IMR-90 (cell line): ENCODE data around the gene TRIO. TPM values are rescaled to one million over a fixed set of nuclear protein-coding genes. Genes with fewer than 3 reads are reported as not detected.

Source experiments
- ATAC-seq: fragments of 200-7000 bp; cut with Tn5 transposase; 2 replicates; pipeline ENCODE4 v1.9.1; 2020; ENCODE audit warnings: low read depth, mild to moderate bottlenecking, moderate library complexity
- BruUV-seq: library from RNA; stranded (reverse); fragments of 400-500 nt; replicated peaks from 2 replicates; lab custom pipeline; 2021; lab: Mats Ljungman, UMichigan
- CTCF ChIA-PET: fragments of 300-600 bp; formaldehyde crosslinking; extraction: SDS; loops from one replicate; lab custom pipeline; 2021; ENCODE audit warnings: antibody characterized with exemption; lab: Yijun Ruan, JAX
- POLR2A ChIA-PET: fragments of 300-600 bp; sonication (Branson Sonifier 250); formaldehyde crosslinking; loops from one replicate; lab custom pipeline; 2022; ENCODE audit warnings: antibody characterized with exemption; ENCODE audit not compliant: unreplicated experiment; lab: Charles Lee
- DNase-seq: peaks from one replicate; pipeline ENCODE4 v3.0.0; 2013
- H2AFZ ChIP-seq: replicated peaks from 2 replicates; pipeline ENCODE3; 2013; ENCODE audit warnings: low read length, mild to moderate bottlenecking; ENCODE audit not compliant: poor library complexity
- H2AK5ac ChIP-seq: 2 replicates; pipeline ENCODE4 v1.6.1; 2013; ENCODE audit warnings: low read depth, low read length, inconsistent platforms
- H2AK9ac ChIP-seq: replicated peaks from 2 replicates; pipeline ENCODE3; 2013; ENCODE audit warnings: mild to moderate bottlenecking, low read depth, low read length, moderate library complexity; ENCODE audit not compliant: poor library complexity
- H2BK120ac ChIP-seq: 2 replicates; pipeline ENCODE4 v1.6.1; 2013; ENCODE audit warnings: low read depth, low read length, inconsistent platforms
- H2BK15ac ChIP-seq: 3 replicates; pipeline ENCODE4 v1.6.1; 2013; ENCODE audit warnings: low read depth, low read length, inconsistent platforms
- H2BK20ac ChIP-seq: 2 replicates; pipeline ENCODE4 v1.6.1; 2013; ENCODE audit warnings: low read depth, mild to moderate bottlenecking, inconsistent platforms, low read length, moderate library complexity
- H2BK5ac ChIP-seq: 2 replicates; pipeline ENCODE4 v1.6.1; 2013; ENCODE audit warnings: mild to moderate bottlenecking, low read depth, low read length, inconsistent platforms; ENCODE audit not compliant: poor library complexity, severe bottlenecking
- H3K14ac ChIP-seq: replicated peaks from 2 replicates; pipeline ENCODE4 v1.6.1; 2013; ENCODE audit warnings: low read depth, low read length, inconsistent platforms
- H3K18ac ChIP-seq: 2 replicates; pipeline ENCODE4 v1.6.1; 2013; ENCODE audit warnings: low read depth, low read length, control low read depth
- H3K23ac ChIP-seq: 2 replicates; pipeline ENCODE4 v1.6.1; 2013; ENCODE audit warnings: low read depth, low read length, inconsistent platforms
- H3K27ac ChIP-seq: 2 replicates; pipeline ENCODE4 v1.5.1; 2013; ENCODE audit warnings: mild to moderate bottlenecking, control low read depth, low read length; ENCODE audit not compliant: insufficient read depth
- H3K27me3 ChIP-seq: 2 replicates; pipeline ENCODE4 v1.6.1; 2013; ENCODE audit warnings: low read length; ENCODE audit not compliant: control insufficient read depth, insufficient read depth
- H3K36me3 ChIP-seq: 2 replicates; pipeline ENCODE4 v1.6.1; 2013; ENCODE audit warnings: low read length, mixed read lengths; ENCODE audit not compliant: control insufficient read depth, insufficient read depth
- H3K4ac ChIP-seq: 2 replicates; pipeline ENCODE4 v1.6.1; 2013; ENCODE audit warnings: low read depth, low read length, inconsistent platforms
- H3K4me1 ChIP-seq: 2 replicates; pipeline ENCODE4 v1.6.1; 2013; ENCODE audit warnings: low read length, mixed read lengths; ENCODE audit not compliant: control insufficient read depth, insufficient read depth
- H3K4me2 ChIP-seq: 2 replicates; pipeline ENCODE4 v1.6.1; 2013; ENCODE audit warnings: low read depth, mild to moderate bottlenecking, control low read depth, low read length, moderate library complexity
- H3K4me3 ChIP-seq: 2 replicates; pipeline ENCODE4 v1.5.1; 2013; ENCODE audit warnings: low read depth, mild to moderate bottlenecking, control low read depth, low read length, moderate library complexity; ENCODE audit not compliant: insufficient read depth
- H3K56ac ChIP-seq: 2 replicates; pipeline ENCODE4 v1.6.1; 2013; ENCODE audit warnings: low read length, inconsistent platforms; ENCODE audit not compliant: insufficient read depth; ENCODE audit errors: extremely low read depth
- H3K79me1 ChIP-seq, 2 experiments: 2 replicates each; pipeline ENCODE4 v1.6.1; 2013; ENCODE audit warnings: low read length in 2 of 2, inconsistent platforms in 1 of 2, low read depth in 1 of 2
- H3K9ac ChIP-seq: 2 replicates; pipeline ENCODE4 v1.6.1; 2013; ENCODE audit warnings: low read depth, low read length, control low read depth
- H3K9me1 ChIP-seq: 2 replicates; pipeline ENCODE4 v1.6.1; 2013; ENCODE audit warnings: low read length, inconsistent platforms; ENCODE audit not compliant: insufficient read depth
- H3K9me3 ChIP-seq: 2 replicates; pipeline ENCODE4 v1.6.1; 2013; ENCODE audit warnings: low read length; ENCODE audit not compliant: control insufficient read depth, insufficient read depth
- H4K20me1 ChIP-seq: 2 replicates; pipeline ENCODE4 v1.6.1; 2013; ENCODE audit warnings: low read length, inconsistent platforms; ENCODE audit not compliant: insufficient read depth
- H4K5ac ChIP-seq: 2 replicates; pipeline ENCODE4 v1.6.1; 2013; ENCODE audit warnings: mild to moderate bottlenecking, low read depth, low read length, control low read depth
- H4K8ac ChIP-seq, 2 experiments: 2 replicates each; pipeline ENCODE4 v1.6.1; 2013; ENCODE audit warnings: low read depth in 2 of 2, low read length in 2 of 2, control low read depth in 1 of 2, inconsistent platforms in 1 of 2
- H4K91ac ChIP-seq: 2 replicates; pipeline ENCODE4 v1.6.1; 2013; ENCODE audit warnings: low read depth, low read length, inconsistent platforms; ENCODE audit not compliant: insufficient read depth
- CHD1 ChIP-seq: IDR thresholded peaks from 2 replicates; pipeline ENCODE4 v1.6.1; 2012; ENCODE audit warnings: low read depth, low read length, improper control_type of control experiment
- CTCF ChIP-seq: conservative IDR thresholded peaks from 2 replicates; pipeline ENCODE4 v1.5.1; 2012; ENCODE audit warnings: mild to moderate bottlenecking, low read depth, low read length, improper control_type of control experiment
- FOS ChIP-seq: fragments of 150-350 bp; IDR thresholded peaks from 2 replicates; pipeline ENCODE4 v1.6.1; 2016; ENCODE audit warnings: low read depth, low read length
- MAFK ChIP-seq: IDR thresholded peaks from 2 replicates; pipeline ENCODE4 v1.6.1; 2012; ENCODE audit warnings: low read depth, low read length, improper control_type of control experiment
- MXI1 ChIP-seq: IDR thresholded peaks from 2 replicates; pipeline ENCODE4 v1.6.1; 2012; ENCODE audit warnings: low read depth, mild to moderate bottlenecking, low read length, moderate library complexity, borderline replicate concordance
- NFE2L2 ChIP-seq: fragments of 150-350 bp; IDR thresholded peaks from 2 replicates; pipeline ENCODE4 v1.6.1; 2016; ENCODE audit warnings: low read depth, mild to moderate bottlenecking, low read length
- POLR2A ChIP-seq: IDR thresholded peaks from 2 replicates; pipeline ENCODE4 v1.6.1; 2012; ENCODE audit warnings: mild to moderate bottlenecking, low read depth, low read length
- RCOR1 ChIP-seq: IDR thresholded peaks from 2 replicates; pipeline ENCODE4 v1.6.1; 2012; ENCODE audit warnings: mild to moderate bottlenecking, low read length, improper control_type of control experiment; ENCODE audit not compliant: insufficient replicate concordance
- RFX5 ChIP-seq: IDR thresholded peaks from 2 replicates; pipeline ENCODE4 v1.8.0; 2012; ENCODE audit warnings: low read depth, mild to moderate bottlenecking, low read length, moderate library complexity
- SMC3 ChIP-seq: fragments of 150-350 bp; IDR thresholded peaks from 2 replicates; pipeline ENCODE4 v1.6.1; 2016; ENCODE audit warnings: low read depth, mild to moderate bottlenecking, antibody characterized with exemption, low read length, moderate library complexity
- USF2 ChIP-seq: fragments of 150-350 bp; IDR thresholded peaks from 2 replicates; pipeline ENCODE4 v1.6.1; 2017; ENCODE audit warnings: mild to moderate bottlenecking, antibody characterized with exemption, low read length, low read depth
- WGBS, 2 experiments: methylation state at CpG; one replicate each; pipeline versions ENCODE4 v1.1.5 to v1.1.7; 2013; ENCODE audit warnings: missing lambda C conversion rate in 2 of 2; ENCODE audit not compliant: insufficient read length in 1 of 2; ENCODE audit errors: extremely low coverage in 2 of 2; 5-methylcytosine and 5-hydroxymethylcytosine counted together
- dilution Hi-C: fragments of 300-500 bp; cut with HindIII; formaldehyde crosslinking; loops from one replicate; pipeline ENCODE4 v1.14.3; 2018; ENCODE audit warnings: low sequenced_read_pairs; ENCODE audit not compliant: unreplicated experiment
- in situ Hi-C: fragments of 300-500 bp; cut with MboI; formaldehyde crosslinking; loops from 3 replicates; pipeline ENCODE4 v1.14.3; 2019; ENCODE audit warnings: low sequenced_read_pairs, inconsistent platforms, mixed read lengths
- intact Hi-C: fragments of 100-400 bp; cut with micrococcal nuclease; formaldehyde crosslinking; loops from 2 replicates; pipeline ENCODE4 v1.10.0; 2022
- polyA plus RNA-seq, 3 experiments: library from polyadenylated mRNA; depleted of rRNA; stranded (reverse); fragments of >200 nt; gene quantifications; 2 replicates each; pipeline ENCODE4 v1.2.3, GENCODE V29; 2012; ENCODE audit warnings: low replicate concordance in 1 of 3
- total RNA-seq: library from RNA; depleted of rRNA; stranded (reverse); fragments of >200 nt; gene quantifications from 2 replicates; pipeline ENCODE4 v1.2.3, GENCODE V29; 2012

The TRIO gene
- total and polyA plus RNA-seq, 2 of the 4 experiments (the other 2 are of a cell fraction) = 206 to 522 TPM

- TF ChIP-seq NFE2L2 (no peak), RFX5 (no peak)
These were observed 102.2 kb downstream of the TRIO start (continued) for GRCh38 chr5:14245132-14245925.

GRCh38 chr5:14246350-14247053 is 103.4 kb downstream of the TRIO start:
- dilution Hi-C loops (no loop called here), intact Hi-C loops (no loop called here), in situ Hi-C loops (no loop called here)
- Histone ChIP-seq H4K8ac (0 out of 4 replicates have a peak overlapping the region, but pooled peaks have one; percentile 18 to 48), H4K20me1 (peaks cover 98% of the 10 kb centered on the region), H3K27me3 (no peaks in the 10 kb centered on the region), H3K18ac (no peak overlapping the region), H4K5ac (no peak overlapping the region), H3K27ac (peak overlapping the region; percentile 7), H2AFZ (no peak overlapping the region), H2BK20ac (no peak overlapping the region), H4K91ac (no peak overlapping the region), H3K9ac (no peak overlapping the region), H2BK5ac (peak overlapping the region; percentile 35), H3K4me1 (peaks cover 56% of the 10 kb centered on the region), H3K36me3 (peaks cover 17% of the 10 kb centered on the region), H3K56ac (no peak overlapping the region), H3K4ac (0 out of 2 replicates have a peak overlapping the region, but pooled peaks have one; percentile 26), H3K4me2 (no peak overlapping the region), H3K9me3 (no peaks in the 10 kb centered on the region), H2BK15ac (no peak overlapping the region), H3K14ac (no peak overlapping the region; the same call in 1 of the 2 replicates), H2AK9ac (no peak overlapping the region), H2BK120ac (0 out of 2 replicates have a peak overlapping the region, but pooled peaks have one; percentile 57), H3K4me3 (no peak overlapping the region), H3K79me1 (peaks cover 0 to 58% of the 10 kb centered on the region in 2 experiments; a peak in 2 of 4 replicates), H3K23ac (peak overlapping the region; percentile 17; the same call in 1 of the 2 replicates), H3K9me1 (peaks cover 58% of the 10 kb centered on the region), H2AK5ac (peak overlapping the region; percentile 30; the same call in 1 of the 2 replicates)
- no TSS peak for BruUV-seq
- ATAC-seq = no peak
- ChIA-PET POLR2A (no interaction called here), CTCF (no interaction called here)
- DNase-seq = no peak
- 84% methylated on average over 3 of the region's 9 CpGs; no CpG with 5 or more reads in 1 of the 2 experiments for WGBS, 2 experiments
- TF ChIP-seq CTCF (no peak), POLR2A (no peak), USF2 (no peak), RCOR1 (no peak), MAFK (no peak), RFX5 (no peak), NFE2L2 (no peak), SMC3 (no peak), MXI1 (no peak), FOS (no peak), CHD1 (no peak)
